Raji (cell line): ENCODE data around the gene HSPA2.
A peak's percentile ranks its signal among the peaks of the same experiment; 100 is the strongest.

Source experiments
- POLR2A ChIP-seq: IDR thresholded peaks from 2 replicates; pipeline ENCODE4 v1.6.1; 2011; ENCODE audit warnings: low read depth, low read length, control low read depth; ENCODE audit not compliant: insufficient read depth

HSPA2 gene

DNA sequence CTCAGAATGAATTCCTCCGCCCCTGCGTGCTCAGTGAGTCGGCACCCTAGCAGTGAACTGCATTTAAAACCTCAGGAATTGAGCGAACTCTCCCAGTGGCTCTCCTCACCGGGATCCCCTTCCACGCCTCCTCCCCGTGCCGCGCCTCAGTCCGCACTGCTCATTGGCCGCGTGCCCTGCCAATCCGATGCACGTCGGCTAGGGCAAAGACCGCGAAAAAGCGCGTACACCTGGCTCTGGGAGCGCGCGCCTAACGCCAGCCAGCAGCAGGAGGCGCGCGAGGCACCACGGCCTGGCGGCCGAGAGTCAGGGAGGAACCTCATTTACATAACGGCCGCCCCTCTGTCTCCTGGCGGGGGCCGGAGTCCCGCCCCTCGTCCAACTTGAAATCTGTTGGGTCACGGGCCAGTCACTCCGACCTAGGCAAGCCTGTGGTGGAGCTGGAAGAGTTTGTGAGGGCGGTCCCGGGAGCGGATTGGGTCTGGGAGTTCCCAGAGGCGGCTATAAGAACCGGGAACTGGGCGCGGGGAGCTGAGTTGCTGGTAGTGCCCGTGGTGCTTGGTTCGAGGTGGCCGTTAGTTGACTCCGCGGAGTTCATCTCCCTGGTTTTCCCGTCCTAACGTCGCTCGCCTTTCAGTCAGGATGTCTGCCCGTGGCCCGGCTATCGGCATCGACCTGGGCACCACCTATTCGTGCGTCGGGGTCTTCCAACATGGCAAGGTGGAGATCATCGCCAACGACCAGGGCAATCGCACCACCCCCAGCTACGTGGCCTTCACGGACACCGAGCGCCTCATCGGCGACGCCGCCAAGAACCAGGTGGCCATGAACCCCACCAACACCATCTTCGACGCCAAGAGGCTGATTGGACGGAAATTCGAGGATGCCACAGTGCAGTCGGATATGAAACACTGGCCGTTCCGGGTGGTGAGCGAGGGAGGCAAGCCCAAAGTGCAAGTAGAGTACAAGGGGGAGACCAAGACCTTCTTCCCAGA lies at the start of gene HSPA2:
HSPA2 (plus strand) TSS at position 534 of the 995 bp plus-strand sequence; CDS start at position 643, 109 bp downstream.
- TF ChIP-seq POLR2A, result peak; percentile 40

- TF ChIP-seq POLR2A, result no peak
Observed at GRCh38 chr14:64491637-64492036, 48.9 kb upstream of the HSPA2 start.

- no peak for TF ChIP-seq POLR2A
Observed at GRCh38 chr14:64493455-64493854, 47.1 kb upstream of the HSPA2 start.

- no peak for TF ChIP-seq POLR2A
Observed at GRCh38 chr14:64495252-64495651, 45.3 kb upstream of the HSPA2 start.

GRCh38 chr14:64496764-64497163 lies 43.8 kb upstream of the HSPA2 start:
- TF ChIP-seq POLR2A, result no peak

- no peak for TF ChIP-seq POLR2A
Observed at GRCh38 chr14:64500088-64500487, 40.5 kb upstream of the HSPA2 start.

- TF ChIP-seq POLR2A, result no peak
Observed at GRCh38 chr14:64501411-64502171, 39.0 kb upstream of the HSPA2 start.

- TF ChIP-seq POLR2A, result 0 out of 2 replicates have a peak, but pooled peaks have one; percentile 28
Observed at GRCh38 chr14:64502456-64502855, 38.1 kb upstream of the HSPA2 start.

DNA sequence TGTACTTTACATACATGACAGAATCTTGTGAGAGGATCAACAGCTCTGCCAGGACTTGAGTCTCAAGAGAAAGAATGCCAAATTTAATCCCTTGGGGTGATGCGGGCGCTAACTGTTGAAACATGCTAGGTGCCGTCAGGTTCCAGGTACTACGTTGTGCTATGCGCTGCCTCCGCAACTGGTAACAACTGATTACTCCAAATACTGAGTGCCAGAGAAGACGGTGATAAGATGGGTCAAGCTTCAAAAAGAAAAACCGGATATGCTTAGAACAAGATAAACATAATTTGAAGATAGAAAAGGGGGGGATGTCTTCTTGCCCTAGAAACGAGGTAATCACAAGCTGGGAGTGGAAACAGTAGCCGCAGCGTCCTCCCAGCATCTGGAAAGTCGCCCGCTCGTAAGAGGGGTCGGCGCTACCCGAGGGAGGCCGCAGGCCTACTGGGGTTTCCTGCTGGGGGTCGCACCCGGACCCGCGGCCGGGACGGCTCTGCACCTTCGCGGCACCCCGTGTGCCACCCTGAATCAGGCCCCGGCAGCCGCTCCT lies 37.6 kb upstream of the HSPA2 start:
- no peak for TF ChIP-seq POLR2A

DNA sequence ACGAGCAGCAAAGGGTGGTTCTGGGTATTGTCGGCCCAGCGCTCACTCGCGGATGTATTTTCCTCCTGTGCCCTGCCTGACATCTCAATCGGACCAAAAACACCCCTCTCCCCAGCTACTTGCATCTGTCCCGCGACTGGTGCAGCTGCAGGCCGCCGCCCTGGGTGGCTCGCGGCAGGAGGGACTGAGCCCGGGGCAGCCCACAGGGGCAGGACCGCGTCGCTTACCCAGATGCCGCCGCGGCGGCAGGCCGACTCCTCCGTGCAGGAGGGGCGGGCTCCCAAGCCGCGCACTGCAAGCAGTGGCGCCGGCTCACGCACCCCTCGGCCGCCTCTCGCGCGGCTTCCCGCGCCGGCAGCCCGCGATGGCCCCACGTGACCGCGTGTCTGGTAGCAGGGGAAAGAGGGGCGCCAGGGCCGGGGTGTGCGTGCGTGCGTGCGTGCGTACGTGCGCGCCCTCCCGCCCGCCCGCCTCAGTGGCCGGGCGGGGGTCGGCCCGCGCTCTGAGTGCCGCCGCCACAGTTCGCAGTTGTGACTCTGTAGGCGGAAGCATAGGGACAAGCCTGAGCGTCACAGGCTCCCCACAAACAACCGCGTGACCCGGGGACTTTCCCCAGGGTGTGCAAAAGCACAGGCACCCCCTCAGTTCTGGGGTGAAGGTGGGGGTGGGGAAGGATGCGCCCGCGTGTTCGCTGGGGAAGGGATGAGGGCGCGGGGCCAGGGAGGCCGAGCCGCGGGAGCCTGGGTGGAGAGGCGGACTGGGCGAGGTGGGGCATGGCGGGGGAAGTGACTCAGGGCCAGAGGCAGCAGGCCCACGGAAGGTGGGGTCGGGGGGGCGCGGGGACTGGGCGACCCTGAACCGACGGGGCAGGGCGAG lies 36.9 kb upstream of the HSPA2 start, which contains the start of gene ZBTB25:
ZBTB25 (minus strand) TSS at position 405 of the 876 bp plus-strand sequence. CDS start 13,305 bp downstream, outside the sequence.
- peak; percentile 83 for TF ChIP-seq POLR2A

DNA sequence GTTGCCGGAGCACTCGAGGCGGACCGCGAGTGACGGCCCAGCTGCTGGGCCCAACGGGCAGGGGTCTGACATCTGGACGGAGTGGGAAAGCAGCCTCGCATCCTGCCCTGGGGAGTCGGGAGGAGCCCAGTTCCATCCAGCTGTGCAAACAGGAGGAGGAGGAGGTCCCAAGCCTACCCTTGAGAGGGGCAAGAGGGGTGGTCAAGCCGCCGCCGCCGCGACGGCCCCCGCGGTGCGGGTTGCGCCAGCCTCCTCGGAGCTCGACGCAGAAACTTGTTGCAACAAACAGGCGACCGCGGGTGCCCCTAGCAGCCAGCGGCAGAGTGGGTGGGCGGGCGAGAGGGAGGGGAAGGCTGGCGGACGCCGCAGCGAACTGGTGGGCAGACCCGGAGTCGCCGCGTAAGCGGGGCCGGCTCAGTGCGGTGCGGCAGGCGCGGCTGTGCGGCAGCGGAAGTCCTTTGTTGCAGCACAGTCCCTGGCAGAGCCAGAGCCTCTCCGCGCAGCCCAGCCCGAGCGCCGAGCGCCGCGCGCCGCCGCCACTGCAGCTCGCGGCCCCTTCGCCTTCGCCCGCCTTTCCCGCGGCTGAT lies 36.1 kb upstream of the HSPA2 start, which contains the start of gene ZBTB1:
ZBTB1 (plus strand) TSS at position 461 of the 587 bp plus-strand sequence. CDS start 16,735 bp downstream, outside the sequence.
- peak; percentile 79 for TF ChIP-seq POLR2A

GRCh38 chr14:64504897-64505794 lies 35.4 kb upstream of the HSPA2 start:
- peak; percentile 31; the same call in 1 of the 2 replicates for TF ChIP-seq POLR2A

GRCh38 chr14:64506721-64507120 lies 33.8 kb upstream of the HSPA2 start:
- no peak for TF ChIP-seq POLR2A
